H1 (cell line): ENCODE data around the gene EPB41L1. TPM values are rescaled to one million over a fixed set of nuclear protein-coding genes. Genes with fewer than 3 reads are reported as not detected.

ENCODE experiments used
- POLR2AphosphoS5 ChIP-seq: IDR thresholded peaks from 2 replicates; pipeline ENCODE4 v1.6.1; 2011; ENCODE audit warnings: low read depth, low read length
- polyA plus RNA-seq, 7 experiments: library from polyadenylated mRNA; depleted of rRNA in 3 of 7; stranded (reverse) in 5 of 7; unstranded in 2 of 7; fragments of >200 nt in 5 of 7; fragments of 200-250 nt in 2 of 7; gene quantifications; 1 replicate in 5 of 7; 2 replicates in 1 of 7; 4 replicates in 1 of 7; pipeline versions ENCODE4 v1.2.1 to v1.2.3, GENCODE V29; 2011 to 2013; ENCODE audit warnings: missing spikeins in 2 of 7, mixed read lengths in 2 of 7
- total RNA-seq: library from RNA; stranded (reverse); fragmentation: NEBNext Ultra II Directional; extraction: Animal tissue kit (Norgen Biotek cat#: 25700); gene quantifications from 2 replicates; pipeline ENCODE4 v1.2.1, GENCODE V29; 2021
- TF ChIP-seq, protein P1 (sequence below): IDR thresholded peaks from 2 replicates; pipeline ENCODE4 v1.6.1; 2012; ENCODE audit warnings: inconsistent platforms

EPB41L1 gene
- total and polyA plus RNA-seq, 2 of the 8 experiments (the other 6 are each of a cell fraction or from before 2014, with no cell fraction given), result 14.8 to 36.0 TPM

DNA sequence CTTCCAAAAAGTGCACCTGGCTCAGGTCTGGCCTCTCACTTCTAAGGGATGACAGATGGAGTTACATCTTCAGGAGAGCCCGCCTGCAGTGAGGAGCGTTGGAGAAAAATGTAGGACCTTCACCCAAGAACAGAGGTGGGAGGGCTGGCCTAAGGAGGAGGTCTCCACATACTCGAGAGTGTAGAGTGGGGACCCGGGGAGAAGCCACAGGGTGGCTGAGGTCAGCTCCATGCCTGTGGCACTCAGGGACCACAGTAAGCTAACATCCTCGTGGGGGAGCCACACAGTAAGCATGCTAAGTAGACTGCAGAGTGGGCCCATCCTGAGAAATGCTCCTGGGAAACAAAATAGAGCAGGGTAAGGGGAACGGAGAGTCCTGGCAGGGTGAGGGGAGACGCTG is 105.8 kb downstream of the EPB41L1 start (continued):
- TF ChIP-seq, protein P1, sequence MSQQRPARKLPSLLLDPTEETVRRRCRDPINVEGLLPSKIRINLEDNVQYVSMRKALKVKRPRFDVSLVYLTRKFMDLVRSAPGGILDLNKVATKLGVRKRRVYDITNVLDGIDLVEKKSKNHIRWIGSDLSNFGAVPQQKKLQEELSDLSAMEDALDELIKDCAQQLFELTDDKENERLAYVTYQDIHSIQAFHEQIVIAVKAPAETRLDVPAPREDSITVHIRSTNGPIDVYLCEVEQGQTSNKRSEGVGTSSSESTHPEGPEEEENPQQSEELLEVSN, result no peak
- no peak for TF ChIP-seq POLR2AphosphoS5
